ENCODE results near the gene CALML5. TPM values are rescaled to one million over a fixed set of nuclear protein-coding genes. Genes with fewer than 3 reads are reported as not detected.
A peak's percentile ranks its signal among the peaks of the same experiment; 100 is the strongest.
"Not testable (repeated sequence)": the region's sequence is repeated elsewhere in the genome, so short reads cannot be mapped to it uniquely, and the experiment has no call there.

Gene CALML5
- total RNA-seq, 2 experiments from 2014 or later, result not detected

GRCh38 chr10:5484205-5484604 lies 15.2 kb downstream of the CALML5 start:
- peaks cover 2% of the 10 kb centered on the region for H3K27me3 Mint-ChIP-seq

DNA sequence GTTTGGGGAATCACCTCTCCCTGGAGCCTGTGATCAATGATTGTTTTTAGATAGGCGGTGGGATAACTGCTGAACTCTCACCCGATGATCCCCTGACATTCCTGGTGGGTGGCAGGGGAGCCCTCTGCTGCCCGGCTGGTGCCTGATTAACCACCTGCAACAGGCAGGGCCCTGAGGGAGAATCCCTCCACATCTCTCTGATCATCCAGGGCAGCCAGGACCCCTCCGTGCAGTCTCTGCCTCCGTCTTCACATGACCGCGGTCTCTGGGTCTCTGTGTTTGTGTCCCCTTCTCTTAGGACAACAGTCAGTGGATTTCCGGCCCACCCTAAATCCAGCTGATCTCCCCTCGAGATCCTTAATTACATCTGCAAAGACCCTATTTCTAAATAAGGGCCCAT lies 17.4 kb downstream of the CALML5 start:
- Mint-ChIP-seq H3K4me3 (no peak overlapping the region), H3K27me3 (peaks cover 2% of the 10 kb centered on the region), H3K27ac (no peak overlapping the region), H3K4me1 (no peaks in the 10 kb centered on the region), H3K9me3 (no peaks in the 10 kb centered on the region), H3K36me3 (no peaks in the 10 kb centered on the region)
- no peak for DNase-seq
- no peak for ATAC-seq (ENCODE audit: low read depth)
- POLR2A ChIA-PET, result no interaction called here

More at GRCh38 chr10:5484205-5484604, 15.2 kb downstream of the CALML5 start:
- Mint-ChIP-seq H3K27ac (no peak overlapping the region), H3K4me3 (no peak overlapping the region), H3K36me3 (no peaks in the 10 kb centered on the region), H3K9me3 (no peaks in the 10 kb centered on the region), H3K4me1 (no peaks in the 10 kb centered on the region)
- ATAC-seq (ENCODE audit: low read depth) (no peak), DNase-seq (no peak)
- POLR2A ChIA-PET, result no interaction called here

DNA sequence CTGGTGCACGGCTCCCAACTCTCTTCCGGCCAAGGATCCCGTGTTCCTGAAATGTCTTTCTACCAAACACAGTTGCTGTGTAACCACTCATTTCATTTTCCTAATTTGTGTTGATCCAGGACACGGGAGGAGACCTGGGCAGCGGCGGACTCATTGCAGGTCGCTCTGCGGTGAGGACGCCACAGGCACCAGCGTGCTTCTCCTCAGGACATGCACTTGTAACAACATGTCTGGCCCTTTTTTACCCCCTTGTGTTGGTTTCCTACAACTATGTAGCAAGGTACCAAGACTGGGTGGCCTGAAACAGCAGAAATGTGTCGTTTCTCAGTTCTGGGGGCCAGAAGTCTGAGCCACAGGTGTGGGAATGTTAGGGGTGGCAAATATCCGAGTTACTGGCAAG lies 18.2 kb downstream of the CALML5 start:
- no peak overlapping the region for H3K27ac Mint-ChIP-seq
- POLR2A ChIA-PET, result no interaction called here
- no peaks in the 10 kb centered on the region for H3K36me3 Mint-ChIP-seq
- DNase-seq (no peak), ATAC-seq (ENCODE audit: low read depth) (no peak)
- H3K9me3 Mint-ChIP-seq, result no peaks in the 10 kb centered on the region
- H3K4me1 Mint-ChIP-seq, result no peaks in the 10 kb centered on the region
- no peak overlapping the region for H3K4me3 Mint-ChIP-seq
- H3K27me3 Mint-ChIP-seq, result peaks cover 2% of the 10 kb centered on the region

GRCh38 chr10:5480162-5480941 lies 19.0 kb downstream of the CALML5 start:
- no peaks in the 10 kb centered on the region for H3K4me1 Mint-ChIP-seq
- no peak for DNase-seq
- no peak overlapping the region for H3K4me3 Mint-ChIP-seq
- H3K9me3 Mint-ChIP-seq, result no peaks in the 10 kb centered on the region
- no peaks in the 10 kb centered on the region for H3K36me3 Mint-ChIP-seq
- no peak overlapping the region for H3K27ac Mint-ChIP-seq
- no peak for ATAC-seq (ENCODE audit: low read depth)
- peaks cover 2% of the 10 kb centered on the region for H3K27me3 Mint-ChIP-seq
- POLR2A ChIA-PET, result no interaction called here

DNA sequence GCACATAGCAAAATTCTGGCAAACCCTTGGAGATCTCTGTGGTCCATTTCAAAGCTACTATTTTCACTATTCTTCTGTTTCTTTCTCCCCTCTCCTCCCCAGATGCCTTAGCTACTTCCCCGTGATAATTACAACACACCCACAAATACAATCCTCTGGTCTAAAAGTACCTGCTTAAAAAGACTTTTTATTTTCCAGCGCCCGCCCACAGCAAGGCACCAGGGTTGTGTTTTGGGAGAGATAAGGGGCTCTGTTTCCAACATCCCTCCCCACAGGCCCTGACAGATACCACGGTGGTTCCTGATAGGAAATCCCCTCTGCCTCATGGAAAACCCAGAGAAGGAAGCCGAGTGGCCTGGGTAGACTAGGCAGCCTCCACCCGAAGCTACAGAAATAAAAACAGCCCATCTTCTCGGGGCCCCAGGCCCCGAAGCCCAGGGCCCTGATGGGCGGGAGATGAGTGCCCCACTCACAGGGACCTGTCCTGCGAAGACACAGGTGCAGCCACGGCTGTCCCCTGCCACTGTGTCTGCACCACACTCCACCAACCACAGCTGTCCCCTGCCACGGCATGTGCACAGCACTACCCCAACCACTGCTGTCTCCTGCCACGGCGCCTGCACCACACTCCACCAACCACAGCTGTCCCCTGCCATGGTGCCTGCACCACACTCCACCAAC lies 19.7 kb downstream of the CALML5 start:
- Mint-ChIP-seq H3K27ac (peak overlapping the region; percentile 11), H3K36me3 (no peaks in the 10 kb centered on the region), H3K27me3 (peaks cover 2% of the 10 kb centered on the region), H3K9me3 (no peaks in the 10 kb centered on the region), H3K4me3 (no peak overlapping the region), H3K4me1 (no peaks in the 10 kb centered on the region)
- DNase-seq (no peak), ATAC-seq (ENCODE audit: low read depth) (no peak)
- POLR2A ChIA-PET, result no interaction called here

DNA sequence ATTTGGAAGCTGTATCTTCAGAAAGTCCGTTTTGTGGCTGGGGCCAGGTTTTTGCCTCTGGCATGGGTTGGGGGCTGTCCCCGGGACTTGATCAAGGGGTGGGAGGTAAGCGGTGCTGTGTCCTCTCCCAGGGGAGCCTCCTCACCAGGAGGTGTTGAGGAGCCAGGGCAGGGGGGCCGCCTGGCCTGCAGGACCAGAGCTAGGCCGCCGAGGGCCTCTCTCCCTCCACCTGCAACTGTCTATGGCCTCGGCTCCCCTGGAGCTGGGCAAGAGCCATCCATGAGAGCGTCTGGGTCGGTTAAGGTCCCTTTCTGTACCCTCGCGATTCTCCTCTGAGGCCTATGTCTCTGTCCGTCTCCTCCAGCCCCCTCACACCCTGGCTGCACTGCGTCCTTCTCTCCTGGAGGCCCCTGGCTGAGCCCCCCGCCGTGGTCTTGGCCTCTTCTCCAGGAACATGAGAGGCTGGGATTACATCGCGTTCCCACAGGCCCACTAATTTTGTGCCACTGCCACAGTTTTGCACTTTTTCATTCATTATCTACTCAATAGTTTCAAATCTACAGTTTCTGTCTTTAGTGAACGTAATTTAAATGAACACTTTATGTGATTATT lies 20.6 kb downstream of the CALML5 start:
- ATAC-seq (ENCODE audit: low read depth), result no peak
- POLR2A ChIA-PET, result no interaction called here
- Mint-ChIP-seq H3K4me3 (no peak overlapping the region), H3K27me3 (no peaks in the 10 kb centered on the region), H3K27ac (no peak overlapping the region), H3K4me1 (no peaks in the 10 kb centered on the region), H3K36me3 (no peaks in the 10 kb centered on the region), H3K9me3 (no peaks in the 10 kb centered on the region)
- DNase-seq, result no peak

- H3K27me3 Mint-ChIP-seq, result no peaks in the 10 kb centered on the region
- peak overlapping the region; percentile 7 for H3K27ac Mint-ChIP-seq
- H3K4me3 Mint-ChIP-seq, result no peak overlapping the region
- ATAC-seq (ENCODE audit: low read depth), result no peak
- DNase-seq, result no peak
- no peaks in the 10 kb centered on the region for H3K36me3 Mint-ChIP-seq
- no peaks in the 10 kb centered on the region for H3K9me3 Mint-ChIP-seq
- POLR2A ChIA-PET, result no interaction called here
- no peaks in the 10 kb centered on the region for H3K4me1 Mint-ChIP-seq
These were observed 21.2 kb downstream of the CALML5 start for GRCh38 chr10:5477948-5478693.

- Mint-ChIP-seq H3K4me3 (no peak overlapping the region), H3K4me1 (no peaks in the 10 kb centered on the region), H3K27ac (no peak overlapping the region), H3K9me3 (no peaks in the 10 kb centered on the region), H3K27me3 (no peaks in the 10 kb centered on the region), H3K36me3 (no peaks in the 10 kb centered on the region)
- ATAC-seq (ENCODE audit: low read depth) (no peak), DNase-seq (no peak)
- POLR2A ChIA-PET, result no interaction called here
These were observed 22.3 kb downstream of the CALML5 start for GRCh38 chr10:5476918-5477525.

GRCh38 chr10:5475974-5476807 lies 23.2 kb downstream of the CALML5 start:
- H3K27me3 Mint-ChIP-seq; H3K9me3 Mint-ChIP-seq; ATAC-seq (ENCODE audit: low read depth); H3K4me3 Mint-ChIP-seq; H3K27ac Mint-ChIP-seq; DNase-seq; H3K36me3 Mint-ChIP-seq; H3K4me1 Mint-ChIP-seq; POLR2A ChIA-PET: not testable (repeated sequence)

DNA sequence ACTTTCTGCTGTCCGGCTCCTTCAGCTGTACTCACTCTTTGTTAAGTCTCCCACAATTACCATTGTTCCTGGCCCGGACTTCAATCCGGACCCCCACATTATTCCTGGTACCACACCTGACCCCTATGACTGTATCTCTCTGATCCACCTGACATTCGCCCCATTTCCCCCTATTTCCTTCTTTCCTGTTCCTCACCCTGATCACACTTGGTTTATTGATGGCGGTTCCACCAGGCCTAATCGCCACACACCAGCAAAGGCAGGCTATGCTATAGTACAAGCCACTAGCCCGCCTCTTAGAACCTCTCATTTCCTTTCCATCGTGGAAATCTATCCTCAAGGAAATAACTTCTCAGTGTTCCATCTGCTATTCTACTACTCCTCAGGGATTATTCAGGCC lies 24.3 kb downstream of the CALML5 start:
- DNase-seq; H3K27me3 Mint-ChIP-seq; H3K4me3 Mint-ChIP-seq; H3K27ac Mint-ChIP-seq; H3K36me3 Mint-ChIP-seq; POLR2A ChIA-PET; H3K4me1 Mint-ChIP-seq; ATAC-seq (ENCODE audit: low read depth); H3K9me3 Mint-ChIP-seq: not testable (repeated sequence)

DNA sequence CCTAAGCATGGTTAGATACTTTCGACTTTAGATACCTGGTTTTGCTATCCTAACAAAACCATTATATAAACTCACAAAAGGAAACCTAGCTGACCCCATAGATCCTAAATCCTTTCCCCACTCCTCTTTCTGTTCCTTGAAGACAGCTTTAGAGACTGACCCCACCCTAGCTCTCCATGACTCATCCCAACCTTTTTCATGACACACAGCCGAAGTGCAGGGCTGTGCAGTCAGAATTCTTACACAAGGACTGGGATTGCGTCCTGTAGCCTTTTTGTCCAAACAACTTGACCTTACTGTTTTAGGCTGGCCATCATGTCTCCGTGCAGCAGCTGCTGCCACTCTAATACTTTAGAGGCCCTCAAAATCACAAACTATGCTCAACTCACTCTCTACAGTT lies 24.7 kb downstream of the CALML5 start:
- H3K4me1 Mint-ChIP-seq; DNase-seq; H3K4me3 Mint-ChIP-seq; H3K27ac Mint-ChIP-seq; H3K36me3 Mint-ChIP-seq; ATAC-seq (ENCODE audit: low read depth); H3K27me3 Mint-ChIP-seq; H3K9me3 Mint-ChIP-seq; POLR2A ChIA-PET: not testable (repeated sequence)

- H3K27me3 Mint-ChIP-seq, result no peaks in the 10 kb centered on the region
- ATAC-seq (ENCODE audit: low read depth), result no peak
- no peak overlapping the region for H3K27ac Mint-ChIP-seq
- no peak for DNase-seq
- H3K9me3 Mint-ChIP-seq, result no peaks in the 10 kb centered on the region
- POLR2A ChIA-PET, result no interaction called here
- H3K4me3 Mint-ChIP-seq, result no peak overlapping the region
- H3K4me1 Mint-ChIP-seq, result no peaks in the 10 kb centered on the region
- H3K36me3 Mint-ChIP-seq, result no peaks in the 10 kb centered on the region
These were observed 29.2 kb downstream of the CALML5 start for GRCh38 chr10:5470062-5470751.
